ENCODE data around the gene ROR2. TPM values are rescaled to one million over a fixed set of nuclear protein-coding genes. Genes with fewer than 3 reads are reported as not detected.

Gene ROR2
- total and polyA plus RNA-seq, 2 donors (not counting 3 experiments of a cell fraction or from before 2014, with no cell fraction given): not detected

GRCh38 chr9:91583966-91584365, 366.1 kb downstream of the ROR2 start:
- dilution Hi-C loops (cut with MboI; ENCODE audit: extremely low pct_ligation_motif_present, low sequenced_read_pairs) (no loop called here), intact Hi-C loops (cut with micrococcal nuclease) (no loop called here)
- FAIRE-seq: no peak

More at GRCh38 chr9:91583966-91584365, 366.1 kb downstream of the ROR2 start:
- ChIA-PET POLR2A (no interaction called here), CTCF (no interaction called here)
- BruUV-seq (replicated peaks): no TSS peak
- no peak overlapping the region for H3K9ac ChIP-seq (replicated peaks; ENCODE audit: extremely low read depth, insufficient read depth, low read length)
- H3K4me3 ChIP-seq (replicated peaks in 1 of 3; ENCODE audit: insufficient read depth in 1 of 3, low read depth in 1 of 3, low read length in 3 of 3): no peak overlapping the region
- TF ChIP-seq FOS (IDR thresholded peaks at IDR 0.05; ENCODE audit: borderline replicate concordance, insufficient read depth, low read length) (no peak), MAX (IDR thresholded peaks at IDR 0.05; ENCODE audit: insufficient read depth, insufficient read length) (no peak), EZH2 (IDR thresholded peaks at IDR 0.05; ENCODE audit: borderline replicate concordance, low read depth, low read length, severe bottlenecking) (no peak), MYC (IDR thresholded peaks at IDR 0.05; ENCODE audit: low read depth, low read length) (no peak), POLR2AphosphoS5 (IDR thresholded peaks at IDR 0.05; ENCODE audit: insufficient read depth, low read depth, low read length) (no peak), GATA2 (IDR thresholded peaks at IDR 0.05; ENCODE audit: insufficient read depth, insufficient read length, low read depth, low read length) (no peak), JUN (IDR thresholded peaks at IDR 0.05; ENCODE audit: borderline replicate concordance, insufficient read depth, insufficient read length, low read depth) (no peak), CTCF (IDR thresholded peaks at IDR 0.05; ENCODE audit: extremely low read depth in 1 of 2, insufficient read depth in 1 of 2, low read depth in 1 of 2, low read length in 2 of 2) (no peak), POLR2A (IDR thresholded peaks at IDR 0.05; ENCODE audit: low read depth, low read length) (no peak)
- no peaks in the 10 kb centered on the region for H3K36me3 ChIP-seq (ENCODE audit: control insufficient read depth in 2 of 2, extremely low read depth in 1 of 2, insufficient read depth in 2 of 2, low read length in 2 of 2)
- no peaks in the 10 kb centered on the region for H4K20me1 ChIP-seq (replicated peaks; ENCODE audit: control insufficient read depth, extremely low read depth, insufficient read depth, low read length)
- no peak overlapping the region for H2AFZ ChIP-seq (ENCODE audit: low read depth, low read length)
- H3K9me1 ChIP-seq (replicated peaks; ENCODE audit: control insufficient read depth, extremely low read depth, insufficient read depth, low read length): no peaks in the 10 kb centered on the region
- no peak overlapping the region for H3K27ac ChIP-seq (ENCODE audit: insufficient read depth, low read depth, low read length)
- no peaks in the 10 kb centered on the region for H3K4me1 ChIP-seq (ENCODE audit: control insufficient read depth, extremely low read depth, insufficient read depth, low read length)
- H3K9me3 ChIP-seq (replicated peaks; ENCODE audit: control insufficient read depth, insufficient read depth, low read length): no peaks in the 10 kb centered on the region
- H3K27me3 ChIP-seq (ENCODE audit: control insufficient read depth in 2 of 2, insufficient read depth in 2 of 2, low read length in 2 of 2): no peaks in the 10 kb centered on the region
- DNase-seq (ENCODE audit: low read depth, low spot score): no peak
- no peak overlapping the region for H3K4me2 ChIP-seq (ENCODE audit: insufficient read depth, low read length)
- no peaks in the 10 kb centered on the region for H3K79me2 ChIP-seq (ENCODE audit: control insufficient read depth, insufficient read depth, low read length)

Data from endothelial cell of umbilical vein (primary cell).